ENCODE results near the gene YY2.

Gene YY2

GRCh38 chrX:21881881-21882574 is 26.2 kb downstream of the YY2 start:
- no peak overlapping the region for H3K27ac ChIP-seq
- no peaks in the 10 kb centered on the region for H3K27me3 ChIP-seq (ENCODE audit: control insufficient read depth, insufficient read depth, low read length)
- no peak overlapping the region for H3K4me2 ChIP-seq (ENCODE audit: low read length)
- no peaks in the 10 kb centered on the region for H3K36me3 ChIP-seq (ENCODE audit: control insufficient read depth, insufficient read depth, low read length)
- no peaks in the 10 kb centered on the region for H3K9me3 ChIP-seq (ENCODE audit: control insufficient read depth, low read length)
- H2AFZ ChIP-seq: no peak overlapping the region
- no peak for TF ChIP-seq CTCF (IDR thresholded peaks at IDR 0.05)
- no peaks in the 10 kb centered on the region for H3K4me1 ChIP-seq
- H3K9ac ChIP-seq: no peak overlapping the region
- no peaks in the 10 kb centered on the region for H3K79me2 ChIP-seq
- no peak overlapping the region for H3K4me3 ChIP-seq (ENCODE audit: low read depth, low read length)

GRCh38 chrX:21883258-21883657 is 27.5 kb downstream of the YY2 start:
- TF ChIP-seq CTCF (IDR thresholded peaks at IDR 0.05): no peak
- H3K4me1 ChIP-seq: no peaks in the 10 kb centered on the region
- no peaks in the 10 kb centered on the region for H3K27me3 ChIP-seq (ENCODE audit: control insufficient read depth, insufficient read depth, low read length)
- H3K9ac ChIP-seq: no peak overlapping the region
- H3K79me2 ChIP-seq: no peaks in the 10 kb centered on the region
- no peak overlapping the region for H3K4me2 ChIP-seq (ENCODE audit: low read length)
- H2AFZ ChIP-seq: no peak overlapping the region
- no peak overlapping the region for H3K27ac ChIP-seq
- no peak overlapping the region for H3K4me3 ChIP-seq (ENCODE audit: low read depth, low read length)
- no peaks in the 10 kb centered on the region for H3K9me3 ChIP-seq (ENCODE audit: control insufficient read depth, low read length)
- no peaks in the 10 kb centered on the region for H3K36me3 ChIP-seq (ENCODE audit: control insufficient read depth, insufficient read depth, low read length)

DNA sequence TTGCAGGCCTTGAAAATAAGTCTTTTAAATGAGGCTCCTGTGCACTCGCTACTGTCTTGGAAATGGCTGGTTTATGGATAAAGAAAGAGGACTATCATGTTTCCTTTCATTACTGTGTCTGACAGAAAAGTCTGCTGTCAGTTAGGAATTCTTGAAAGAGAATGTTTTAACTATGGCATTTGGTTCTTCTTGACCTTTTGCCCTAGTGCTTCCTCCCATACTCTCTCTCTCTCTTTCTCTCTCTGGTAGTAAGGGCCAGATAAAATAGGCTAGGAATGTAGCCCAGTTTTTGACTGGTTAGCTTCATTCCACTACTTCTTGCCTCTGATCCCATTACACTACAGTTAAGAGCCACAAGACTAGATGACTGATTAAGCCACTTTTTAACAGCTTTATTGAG is 29.8 kb downstream of the YY2 start:
- Histone ChIP-seq H2AFZ (no peak overlapping the region), H3K36me3 (ENCODE audit: control insufficient read depth, insufficient read depth, low read length) (no peaks in the 10 kb centered on the region), H3K79me2 (no peaks in the 10 kb centered on the region), H3K27ac (no peak overlapping the region), H3K9ac (no peak overlapping the region), H3K4me2 (ENCODE audit: low read length) (no peak overlapping the region), H3K4me3 (ENCODE audit: low read depth, low read length) (no peak overlapping the region), H3K27me3 (ENCODE audit: control insufficient read depth, insufficient read depth, low read length) (no peaks in the 10 kb centered on the region), H3K9me3 (ENCODE audit: control insufficient read depth, low read length) (no peaks in the 10 kb centered on the region), H3K4me1 (no peaks in the 10 kb centered on the region)
- TF ChIP-seq CTCF (IDR thresholded peaks at IDR 0.05): no peak

DNA sequence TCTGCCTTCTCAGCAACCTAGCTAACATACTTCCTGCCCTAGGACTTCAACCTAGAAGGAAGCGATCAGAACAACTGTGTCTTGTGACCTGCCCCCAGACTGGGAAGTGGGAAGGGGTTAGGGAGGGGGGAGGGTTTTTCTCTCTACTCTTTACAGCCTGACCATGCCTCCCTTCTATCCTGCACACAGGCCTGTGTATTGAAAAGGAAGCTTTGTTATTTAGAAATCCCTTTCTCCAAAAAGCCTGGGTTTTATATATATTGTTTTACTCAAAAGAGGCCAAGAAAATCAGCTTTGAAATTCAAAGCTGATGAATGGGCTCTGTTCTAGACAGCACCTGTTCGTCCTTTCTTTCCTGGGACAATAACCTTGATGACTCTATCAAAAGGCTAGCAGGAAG is 49.5 kb downstream of the YY2 start:
- H3K27me3 ChIP-seq (ENCODE audit: control insufficient read depth, insufficient read depth, low read length): no peaks in the 10 kb centered on the region
- H3K9me3 ChIP-seq (ENCODE audit: control insufficient read depth, low read length): no peaks in the 10 kb centered on the region
- TF ChIP-seq CTCF (IDR thresholded peaks at IDR 0.05): no peak
- no peak overlapping the region for H3K4me2 ChIP-seq (ENCODE audit: low read length)
- no peaks in the 10 kb centered on the region for H3K36me3 ChIP-seq (ENCODE audit: control insufficient read depth, insufficient read depth, low read length)
- peak overlapping the region; percentile 24 for H3K27ac ChIP-seq
- no peak overlapping the region for H3K9ac ChIP-seq
- H3K79me2 ChIP-seq: no peaks in the 10 kb centered on the region
- no peak overlapping the region for H2AFZ ChIP-seq
- no peaks in the 10 kb centered on the region for H3K4me1 ChIP-seq
- H3K4me3 ChIP-seq (ENCODE audit: low read depth, low read length): no peak overlapping the region

GRCh38 chrX:21905953-21906352 is 50.2 kb downstream of the YY2 start:
- H3K36me3 ChIP-seq (ENCODE audit: control insufficient read depth, insufficient read depth, low read length): no peaks in the 10 kb centered on the region
- no peak overlapping the region for H3K4me2 ChIP-seq (ENCODE audit: low read length)
- H3K9ac ChIP-seq: no peak overlapping the region
- H3K4me1 ChIP-seq: no peaks in the 10 kb centered on the region
- peak overlapping the region; percentile 46 for H2AFZ ChIP-seq
- no peak for TF ChIP-seq CTCF (IDR thresholded peaks at IDR 0.05)
- no peaks in the 10 kb centered on the region for H3K9me3 ChIP-seq (ENCODE audit: control insufficient read depth, low read length)
- H3K79me2 ChIP-seq: no peaks in the 10 kb centered on the region
- H3K27ac ChIP-seq: peak overlapping the region; percentile 24
- H3K27me3 ChIP-seq (ENCODE audit: control insufficient read depth, insufficient read depth, low read length): no peaks in the 10 kb centered on the region
- H3K4me3 ChIP-seq (ENCODE audit: low read depth, low read length): no peak overlapping the region

All from parathyroid adenoma (tissue), 2 donors.